ENCODE data around the gene LRRC56.

Gene LRRC56

GRCh38 chr11:592501-592900 is 55.2 kb downstream of the LRRC56 start:
- DNase-seq: no peak

GRCh38 chr11:592918-593317 is 55.6 kb downstream of the LRRC56 start:
- DNase-seq: no peak

- no peak for DNase-seq
Observed at GRCh38 chr11:593347-593746, 56.0 kb downstream of the LRRC56 start.

- no peak for DNase-seq
Observed at GRCh38 chr11:595400-595799, 58.1 kb downstream of the LRRC56 start.

GRCh38 chr11:596374-596773 is 59.0 kb downstream of the LRRC56 start:
- DNase-seq: no peak

GRCh38 chr11:597166-597725 is 59.9 kb downstream of the LRRC56 start:
- no peak for DNase-seq

- no peak for DNase-seq
Observed at GRCh38 chr11:598005-598680, 60.8 kb downstream of the LRRC56 start.

- DNase-seq: no peak
Observed at GRCh38 chr11:601573-602245, 64.4 kb downstream of the LRRC56 start.

GRCh38 chr11:603154-603553 is 65.8 kb downstream of the LRRC56 start:
- no peak for DNase-seq
